GM18526 (cell line): ENCODE measurements around the gene FAR2.

Source experiments
- POLR2A ChIP-seq: IDR thresholded peaks from 3 replicates; pipeline ENCODE4 v1.6.1; 2011; ENCODE audit not compliant: insufficient read length; ENCODE audit errors: extremely low read depth

FAR2 gene

DNA sequence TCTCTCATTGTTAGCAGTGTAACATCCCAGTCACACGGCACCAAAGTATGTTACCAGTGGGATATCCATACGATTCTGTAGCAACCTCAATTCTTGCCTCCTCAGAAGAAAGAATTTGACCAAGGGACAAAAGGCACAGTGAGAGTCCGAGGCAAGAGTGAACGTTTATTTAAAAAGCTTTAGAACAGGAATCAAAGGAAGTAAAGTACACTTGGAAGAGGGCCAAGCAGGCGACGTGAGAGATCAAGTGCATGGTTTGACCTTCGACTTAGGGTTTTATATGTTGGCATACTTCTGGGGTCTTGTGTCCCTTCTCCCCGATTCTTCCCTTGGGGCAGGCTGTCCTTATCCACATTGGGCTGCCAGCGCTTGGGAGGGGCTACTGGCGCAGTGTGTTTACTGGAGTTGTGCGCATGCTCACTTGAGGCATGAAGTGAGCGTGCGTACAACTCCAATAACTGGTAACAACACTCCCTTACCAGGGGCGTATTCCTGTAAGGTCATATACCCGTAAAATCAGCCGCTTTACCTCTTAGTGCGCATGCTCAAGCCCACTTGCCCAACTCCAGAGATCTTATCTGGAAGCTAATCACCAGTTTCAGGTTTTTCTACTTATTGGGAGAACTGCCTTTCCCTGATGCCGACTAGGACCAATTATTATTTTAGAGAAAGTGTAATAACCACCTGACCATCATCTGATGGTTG lies 71.7 kb downstream of the FAR2 start:
- no peak for TF ChIP-seq POLR2A

- no peak for TF ChIP-seq POLR2A
Observed at GRCh38 chr12:29222200-29222599, 73.1 kb downstream of the FAR2 start.

DNA sequence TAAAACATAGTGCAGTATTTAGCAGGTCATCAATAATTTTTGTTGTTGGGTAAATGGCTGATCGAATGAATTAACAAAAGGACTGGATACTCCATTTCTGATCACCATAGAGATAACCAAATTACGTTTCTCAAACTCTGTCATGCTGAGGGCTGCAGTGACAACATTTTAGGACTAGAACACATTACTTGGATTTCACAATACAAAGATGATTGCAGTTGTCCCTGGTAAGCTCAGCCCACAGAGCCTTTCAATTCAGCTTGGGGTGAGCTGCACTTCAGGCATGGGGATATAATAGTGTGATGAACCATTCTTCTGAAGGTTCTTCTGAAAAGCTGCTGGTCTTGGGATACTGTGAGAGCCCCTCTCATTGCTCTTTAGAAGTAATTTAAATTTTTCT lies 74.3 kb downstream of the FAR2 start:
- no peak for TF ChIP-seq POLR2A

DNA sequence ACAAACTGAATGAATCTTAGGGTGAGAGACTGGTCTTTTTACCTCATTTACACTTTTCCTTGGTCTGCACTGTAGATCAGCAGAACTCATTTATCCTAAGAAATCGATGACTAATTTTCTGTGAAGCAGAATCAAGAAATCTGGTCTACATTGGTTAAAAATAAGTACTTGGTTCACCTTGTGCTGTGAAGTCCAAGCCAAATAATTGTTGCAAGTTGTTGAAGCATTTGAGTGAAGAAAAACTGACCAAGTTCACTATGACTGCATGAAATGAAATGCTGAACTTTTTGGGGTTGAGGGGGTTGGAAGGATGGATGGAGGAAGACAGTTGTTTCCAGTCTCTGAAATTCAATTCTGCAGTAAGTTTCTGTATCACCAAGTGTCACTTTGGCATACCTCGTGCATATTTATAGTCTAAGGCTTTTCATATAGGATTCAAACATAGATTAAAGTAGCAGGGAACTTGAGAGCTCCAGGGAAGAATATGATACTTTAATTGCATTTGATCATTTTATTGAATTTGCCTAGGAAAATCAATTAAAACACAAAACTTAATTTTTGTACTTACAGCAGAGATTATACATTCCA lies 75.0 kb downstream of the FAR2 start:
- TF ChIP-seq POLR2A: no peak

- TF ChIP-seq POLR2A: no peak
Observed at GRCh38 chr12:29224572-29224971, 75.5 kb downstream of the FAR2 start.

- no peak for TF ChIP-seq POLR2A
Observed at GRCh38 chr12:29225834-29226233, 76.8 kb downstream of the FAR2 start.

GRCh38 chr12:29226616-29227015 lies 77.5 kb downstream of the FAR2 start:
- no peak for TF ChIP-seq POLR2A

DNA sequence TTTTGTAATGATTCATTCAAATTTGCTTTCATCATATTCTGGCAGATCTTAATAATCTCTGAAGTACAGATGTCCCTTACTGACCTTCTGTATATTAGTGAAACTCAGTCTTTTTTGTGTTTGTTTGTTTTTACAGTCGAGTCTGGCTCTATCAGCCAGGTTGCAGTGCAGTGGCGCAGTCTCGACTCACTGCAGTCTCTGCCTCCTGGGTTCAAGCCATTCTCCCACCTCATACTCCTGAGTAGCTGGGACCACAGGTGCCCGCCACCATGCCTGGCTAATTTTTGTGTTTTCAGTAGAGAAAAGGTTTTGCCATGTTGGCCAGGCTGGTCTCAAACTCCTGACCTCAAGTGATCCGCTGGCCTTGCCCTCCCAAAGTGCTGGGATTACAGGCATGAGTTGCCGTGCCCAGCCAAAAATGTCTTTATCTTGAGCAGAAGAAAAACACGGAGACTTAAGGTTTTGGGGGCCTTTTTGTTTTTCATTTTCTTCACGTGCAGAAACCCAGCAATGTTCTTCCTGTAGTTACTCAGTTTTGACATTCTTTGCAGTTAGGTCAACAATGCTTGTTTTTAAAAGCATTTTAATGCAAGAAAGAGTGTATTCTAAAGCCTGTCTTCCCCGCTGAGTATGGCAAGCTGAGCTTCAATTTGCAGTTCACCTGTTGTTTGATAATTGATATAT lies 79.5 kb downstream of the FAR2 start:
- TF ChIP-seq POLR2A: no peak

GRCh38 chr12:29229158-29229505 lies 80.1 kb downstream of the FAR2 start:
- no peak for TF ChIP-seq POLR2A

- TF ChIP-seq POLR2A: no peak
Observed at GRCh38 chr12:29229937-29230336, 80.9 kb downstream of the FAR2 start.

DNA sequence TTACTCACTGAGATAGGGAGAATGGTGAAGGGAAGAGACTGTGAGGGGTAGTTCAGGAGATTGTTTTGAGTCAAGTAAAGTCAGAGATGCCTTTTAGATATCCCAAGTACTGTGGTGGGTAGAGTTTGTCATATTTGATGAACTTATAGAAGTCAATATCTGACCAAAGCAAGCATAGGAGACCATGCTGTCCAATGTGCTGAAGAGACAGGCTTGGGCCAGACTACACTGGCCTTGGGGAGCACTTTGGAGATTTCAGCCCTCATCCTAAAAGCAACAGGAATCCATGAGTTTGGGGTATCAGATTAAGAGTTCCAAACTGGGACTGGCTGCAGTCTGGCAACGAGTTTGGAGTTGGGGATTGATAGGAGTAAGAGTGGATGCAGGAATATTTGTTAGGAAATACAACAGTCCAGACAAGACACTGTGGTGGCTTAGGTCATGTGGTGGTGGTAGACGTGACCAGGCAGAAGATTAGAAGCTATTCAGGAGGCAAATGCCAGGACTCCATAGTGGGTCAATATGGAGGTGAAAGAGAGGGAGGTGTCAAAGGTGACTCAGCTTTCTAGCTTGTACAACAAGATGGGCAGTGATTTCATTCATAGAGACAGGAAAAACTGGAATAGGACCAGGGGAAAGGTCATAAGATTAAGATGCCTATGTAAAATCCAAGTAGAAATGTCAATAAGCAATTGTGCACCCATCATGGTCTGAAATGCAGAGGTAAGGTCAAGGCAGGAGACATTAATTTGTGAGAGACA lies 81.9 kb downstream of the FAR2 start:
- TF ChIP-seq POLR2A: no peak

DNA sequence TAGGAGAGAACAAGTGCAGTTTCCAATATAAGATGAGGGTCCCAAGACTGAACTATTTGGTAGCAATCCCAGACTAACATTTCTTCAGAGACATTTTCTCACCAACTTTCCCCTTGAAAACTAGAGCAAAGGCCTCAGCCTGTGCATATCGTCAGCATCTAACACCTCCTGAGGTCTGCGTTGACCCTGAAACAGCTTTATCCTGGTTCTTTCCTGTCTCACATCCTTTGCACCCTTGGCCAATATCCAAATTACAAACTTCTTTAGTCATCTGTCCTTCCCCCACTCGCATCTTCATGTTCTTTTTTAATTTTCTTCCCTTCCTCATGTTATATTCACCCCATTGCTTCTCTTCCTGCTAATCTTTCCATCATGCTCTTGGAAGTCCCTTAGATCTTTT lies 83.0 kb downstream of the FAR2 start:
- no peak for TF ChIP-seq POLR2A

- TF ChIP-seq POLR2A: no peak
Observed at GRCh38 chr12:29234552-29234951, 85.5 kb downstream of the FAR2 start.

GRCh38 chr12:29234965-29235626 lies 86.0 kb downstream of the FAR2 start:
- no peak for TF ChIP-seq POLR2A

- TF ChIP-seq POLR2A: no peak
Observed at GRCh38 chr12:29238822-29239291, 89.8 kb downstream of the FAR2 start.
